Fibroblast of skin of abdomen (primary cell): Measurements from ENCODE around the gene MROH2A. TPM values are rescaled to one million over a fixed set of nuclear protein-coding genes. Genes with fewer than 3 reads are reported as not detected.
"Not testable (repeated sequence)": the region's sequence is repeated elsewhere in the genome, so short reads cannot be mapped to it uniquely, and the experiment has no call there.

Experiments used
- DNase-seq: peaks from one replicate; pipeline ENCODE4 v3.0.0-alpha.2; 2013
- polyA plus RNA-seq, 2 experiments: library from polyadenylated mRNA; unstranded; fragments of 120-200 nt; gene quantifications; one replicate each; pipeline ENCODE4 v1.2.1, GENCODE V29; 2013; ENCODE audit not compliant: insufficient read length in 2 of 2

Gene MROH2A
- polyA plus RNA-seq (2013, experiment 1 of 2; ENCODE audit: insufficient read length), result not detected
- polyA plus RNA-seq (2013, experiment 2 of 2; ENCODE audit: insufficient read length), result not detected

- no peak for DNase-seq
Observed at GRCh38 chr2:233778030-233778429, at the start of gene MROH2A. MROH2A (plus strand) TSS chr2:233778330; CDS start chr2:233779359, 1,029 bp downstream.

- no peak for DNase-seq
Observed at GRCh38 chr2:233728723-233729301, 49.3 kb upstream of the MROH2A start, which contains the start of gene UGT1A3. UGT1A3 (plus strand) TSS chr2:233729042; CDS start chr2:233729127, 85 bp downstream.

GRCh38 chr2:233736868-233737653 is 41.1 kb upstream of the MROH2A start:
- not testable (repeated sequence) for DNase-seq

- DNase-seq, result no peak
Observed at GRCh38 chr2:233740870-233741269, 37.3 kb upstream of the MROH2A start.

GRCh38 chr2:233743464-233744259 is 34.5 kb upstream of the MROH2A start:
- DNase-seq, result no peak

GRCh38 chr2:233745073-233745755 is 32.9 kb upstream of the MROH2A start:
- no peak for DNase-seq

GRCh38 chr2:233745838-233746237 is 32.3 kb upstream of the MROH2A start:
- DNase-seq, result not testable (repeated sequence)

- no peak for DNase-seq
Observed at GRCh38 chr2:233746475-233747282, 31.5 kb upstream of the MROH2A start.

GRCh38 chr2:233747283-233747544 is 30.9 kb upstream of the MROH2A start:
- no peak for DNase-seq

GRCh38 chr2:233750689-233751088 is 27.4 kb upstream of the MROH2A start:
- not testable (repeated sequence) for DNase-seq

- DNase-seq, result not testable (repeated sequence)
Observed at GRCh38 chr2:233751212-233752009, 26.7 kb upstream of the MROH2A start.

- no peak for DNase-seq
Observed at GRCh38 chr2:233754872-233755611, 23.1 kb upstream of the MROH2A start.

GRCh38 chr2:233756429-233757081 is 21.6 kb upstream of the MROH2A start:
- DNase-seq, result no peak

GRCh38 chr2:233758141-233758540 is 20.0 kb upstream of the MROH2A start:
- DNase-seq, result no peak

- DNase-seq, result no peak
Observed at GRCh38 chr2:233758849-233759248, 19.3 kb upstream of the MROH2A start.

- DNase-seq, result no peak
Observed at GRCh38 chr2:233760043-233760442, 18.1 kb upstream of the MROH2A start, which contains the start of gene UGT1A1. UGT1A1 (plus strand) TSS chr2:233760270; CDS start chr2:233760288, 18 bp downstream.

- DNase-seq, result no peak
Observed at GRCh38 chr2:233761040-233761769, 16.9 kb upstream of the MROH2A start.

GRCh38 chr2:233764264-233764663 is 13.9 kb upstream of the MROH2A start:
- peak; percentile 2 for DNase-seq

GRCh38 chr2:233764761-233765160 is 13.4 kb upstream of the MROH2A start:
- DNase-seq, result no peak
